GM21390 (cell line): Measurements from ENCODE around the gene ZG16.
"Not testable (repeated sequence)": the region's sequence is repeated elsewhere in the genome, so short reads cannot be mapped to it uniquely, and the experiment has no call there.

Experiments
- ATAC-seq: cut with Tn5 transposase; IDR thresholded peaks from one replicate; pipeline ENCODE4 v1.9.1; 2021; ENCODE audit not compliant: unreplicated experiment

Gene ZG16

GRCh38 chr16:29783094-29783953 is 5.3 kb downstream of the ZG16 start:
- not testable (repeated sequence) for ATAC-seq

- no peak for ATAC-seq
Measured at GRCh38 chr16:29784157-29784556, 6.1 kb downstream of the ZG16 start.

GRCh38 chr16:29784901-29785500 is 6.9 kb downstream of the ZG16 start:
- ATAC-seq = no peak

GRCh38 chr16:29787155-29787554 is 9.1 kb downstream of the ZG16 start:
- ATAC-seq = not testable (repeated sequence)

- ATAC-seq = no peak
Measured at GRCh38 chr16:29789775-29790182, 11.7 kb downstream of the ZG16 start.

GRCh38 chr16:29790183-29790948 is 12.3 kb downstream of the ZG16 start, which contains the start of gene KIF22:
TSS of gene KIF22 (plus strand) at chr16:29790751. CDS start at chr16:29790760, 9 bp downstream.
- peak; percentile 92 for ATAC-seq

- ATAC-seq = peak; percentile 24
Measured at GRCh38 chr16:29790949-29791844, 13.1 kb downstream of the ZG16 start.

GRCh38 chr16:29791845-29792807 is 14.1 kb downstream of the ZG16 start:
- ATAC-seq = no peak

- ATAC-seq = not testable (repeated sequence)
Measured at GRCh38 chr16:29793153-29793552, 15.1 kb downstream of the ZG16 start.

GRCh38 chr16:29794231-29794710 is 16.2 kb downstream of the ZG16 start:
- no peak for ATAC-seq

- ATAC-seq = no peak
Measured at GRCh38 chr16:29802416-29802935, 24.4 kb downstream of the ZG16 start.

- ATAC-seq = no peak
Measured at GRCh38 chr16:29804020-29804419, 26.0 kb downstream of the ZG16 start.

- no peak for ATAC-seq
Measured at GRCh38 chr16:29804455-29805231, 26.6 kb downstream of the ZG16 start.

GRCh38 chr16:29805232-29806098 is 27.4 kb downstream of the ZG16 start:
- peak; percentile 51 for ATAC-seq

GRCh38 chr16:29806099-29806579 is 28.1 kb downstream of the ZG16 start, which contains the start of gene MAZ:
TSS of gene MAZ (plus strand) at chr16:29806529. CDS start at chr16:29806702, 173 bp downstream.
- ATAC-seq = no peak

- no peak for ATAC-seq
Measured at GRCh38 chr16:29806641-29807425, 28.8 kb downstream of the ZG16 start.
